PFSK-1 (cell line): ENCODE data around the gene TSPAN3.

Experiments used
- FOXP2 ChIP-seq: optimal IDR thresholded peaks from 2 replicates; pipeline ENCODE3; 2011; ENCODE audit warnings: borderline replicate concordance, control low read depth, inconsistent platforms; ENCODE audit not compliant: insufficient read depth; ENCODE audit errors: extremely low read length, extremely low read depth
- POLR2AphosphoS5 ChIP-seq: IDR thresholded peaks from 2 replicates; pipeline ENCODE4 v1.6.1; 2012; ENCODE audit warnings: low read depth, mild to moderate bottlenecking, control low read depth, low read length, moderate library complexity
- REST ChIP-seq, 2 experiments: IDR thresholded peaks; 2 replicates each; pipeline versions ENCODE4 v1.6.1 to v1.8.0; 2011 to 2012; ENCODE audit warnings: low read depth in 2 of 2, low read length in 2 of 2, control low read depth in 1 of 2, inconsistent platforms in 1 of 2, mild to moderate bottlenecking in 1 of 2, moderate library complexity in 1 of 2; ENCODE audit not compliant: insufficient read depth in 1 of 2
- SIN3A ChIP-seq: IDR thresholded peaks from 2 replicates; pipeline ENCODE4 v1.6.1; 2012; ENCODE audit warnings: mild to moderate bottlenecking, low read length, moderate library complexity, borderline replicate concordance; ENCODE audit not compliant: insufficient read depth
- TAF1 ChIP-seq: IDR thresholded peaks from 2 replicates; pipeline ENCODE4 v1.6.1; 2012; ENCODE audit warnings: low read length, control low read depth, borderline replicate concordance; ENCODE audit not compliant: insufficient read depth

Gene TSPAN3

DNA sequence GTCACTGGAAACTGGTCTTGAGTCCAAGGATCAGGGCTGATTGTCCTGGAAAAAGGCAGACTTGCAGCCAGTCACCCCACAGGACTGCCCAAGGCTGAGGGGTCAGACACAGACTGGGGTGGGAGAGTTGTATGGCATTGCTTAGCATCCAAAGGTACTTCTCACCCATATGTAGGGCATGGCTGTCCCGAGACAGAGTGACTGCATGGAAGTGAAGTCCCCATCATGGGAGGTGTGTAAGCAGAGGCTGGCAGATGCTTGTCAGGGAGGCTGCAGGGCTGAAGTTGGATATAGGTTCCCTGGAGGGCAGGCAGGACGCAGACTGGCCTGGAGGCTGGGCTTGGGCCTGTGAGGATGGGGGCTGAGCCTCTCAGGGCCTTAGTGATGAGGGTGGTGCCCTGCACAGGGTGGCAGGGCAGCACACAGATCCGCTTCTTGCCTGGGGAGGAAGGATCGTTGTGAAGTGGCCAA lies 44.9 kb downstream of the TSPAN3 start:
- TF ChIP-seq REST (IDR thresholded peaks at IDR 0.05; ENCODE audit: insufficient read depth in 1 of 2, low read depth in 2 of 2, low read length in 2 of 2) (no peak), SIN3A (no peak), TAF1 (no peak), FOXP2 (no peak), POLR2AphosphoS5 (no peak)

- TF ChIP-seq POLR2AphosphoS5 (no peak), SIN3A (no peak), FOXP2 (no peak), TAF1 (no peak), REST (IDR thresholded peaks at IDR 0.05; ENCODE audit: insufficient read depth in 1 of 2, low read depth in 2 of 2, low read length in 2 of 2) (no peak)
Measured at GRCh38 chr15:77025083-77025901, 45.6 kb downstream of the TSPAN3 start.

- TF ChIP-seq SIN3A (no peak), FOXP2 (no peak), TAF1 (no peak), REST (IDR thresholded peaks at IDR 0.05; ENCODE audit: insufficient read depth in 1 of 2, low read depth in 2 of 2, low read length in 2 of 2) (no peak), POLR2AphosphoS5 (no peak)
Measured at GRCh38 chr15:77024273-77025082, 46.4 kb downstream of the TSPAN3 start.

DNA sequence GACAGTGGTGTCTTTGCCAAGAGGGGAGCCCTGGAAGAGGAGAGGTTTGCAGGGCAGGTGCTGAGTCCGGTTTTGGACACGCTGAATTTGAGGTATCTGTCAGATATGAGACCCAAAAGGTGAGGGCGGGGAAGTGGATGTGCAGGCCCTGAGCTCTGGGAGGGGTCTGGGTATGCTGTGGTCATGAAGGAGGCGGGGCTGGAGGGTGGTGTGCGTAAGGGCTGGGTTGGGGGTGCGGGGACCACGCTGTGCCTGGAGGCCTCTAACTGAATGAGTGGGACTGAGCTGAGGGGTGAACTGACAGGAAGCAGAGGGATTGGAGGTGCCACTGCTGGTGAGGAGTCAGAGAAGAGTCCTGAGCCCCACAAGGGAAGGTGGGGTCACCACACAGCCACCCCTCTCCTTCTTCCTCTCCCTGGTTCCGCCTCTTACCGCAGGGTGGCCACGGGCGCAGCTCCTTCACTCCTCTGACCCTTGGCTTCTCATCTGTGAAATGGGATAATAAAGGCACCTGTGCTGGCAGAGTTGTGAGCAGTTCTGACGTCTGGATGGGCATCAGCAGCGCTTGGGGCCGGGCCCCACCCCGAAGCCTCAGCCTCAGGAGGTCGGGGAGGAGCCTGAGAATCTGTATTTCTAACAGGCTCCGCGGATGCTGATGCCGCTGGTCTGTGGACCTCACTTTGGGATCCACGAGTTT lies 47.2 kb downstream of the TSPAN3 start:
- TF ChIP-seq POLR2AphosphoS5 (no peak), FOXP2 (no peak), SIN3A (no peak)
